ENCODE data around the gene CDX1. TPM values are rescaled to one million over a fixed set of nuclear protein-coding genes. Genes with fewer than 3 reads are reported as not detected.

CDX1 gene
- total RNA-seq, 4 donors from 2014 or later = 1.5 TPM; not detected in 3

GRCh38 chr5:150189326-150189725, 22.7 kb downstream of the CDX1 start:
- no peak for DNase-seq
- Histone ChIP-seq H3K27ac (no peak overlapping the region), H3K4me3 (no peak overlapping the region), H3K4me1 (peaks cover 7 to 15% of the 10 kb centered on the region in 2 donors), H3K9me3 (no peaks in the 10 kb centered on the region), H3K36me3 (no peaks in the 10 kb centered on the region), H3K27me3 (peaks cover 0 to 4% (median 0%) of the 10 kb centered on the region in 3 donors)
- in situ Hi-C loops (cut with MboI; ENCODE audit: low sequenced_read_pairs in 4 of 4) = no loop called here
- intact Hi-C loops (cut with DNase I; ENCODE audit: low total_unique reads) = no loop called here
- TF ChIP-seq CTCF (IDR thresholded peaks at IDR 0.05 in 4 of 5, conservative IDR thresholded peaks at IDR 0.05 in 1 of 5) (no peak), POLR2A (IDR thresholded peaks at IDR 0.05) (no peak)
- no peak for ATAC-seq

DNA sequence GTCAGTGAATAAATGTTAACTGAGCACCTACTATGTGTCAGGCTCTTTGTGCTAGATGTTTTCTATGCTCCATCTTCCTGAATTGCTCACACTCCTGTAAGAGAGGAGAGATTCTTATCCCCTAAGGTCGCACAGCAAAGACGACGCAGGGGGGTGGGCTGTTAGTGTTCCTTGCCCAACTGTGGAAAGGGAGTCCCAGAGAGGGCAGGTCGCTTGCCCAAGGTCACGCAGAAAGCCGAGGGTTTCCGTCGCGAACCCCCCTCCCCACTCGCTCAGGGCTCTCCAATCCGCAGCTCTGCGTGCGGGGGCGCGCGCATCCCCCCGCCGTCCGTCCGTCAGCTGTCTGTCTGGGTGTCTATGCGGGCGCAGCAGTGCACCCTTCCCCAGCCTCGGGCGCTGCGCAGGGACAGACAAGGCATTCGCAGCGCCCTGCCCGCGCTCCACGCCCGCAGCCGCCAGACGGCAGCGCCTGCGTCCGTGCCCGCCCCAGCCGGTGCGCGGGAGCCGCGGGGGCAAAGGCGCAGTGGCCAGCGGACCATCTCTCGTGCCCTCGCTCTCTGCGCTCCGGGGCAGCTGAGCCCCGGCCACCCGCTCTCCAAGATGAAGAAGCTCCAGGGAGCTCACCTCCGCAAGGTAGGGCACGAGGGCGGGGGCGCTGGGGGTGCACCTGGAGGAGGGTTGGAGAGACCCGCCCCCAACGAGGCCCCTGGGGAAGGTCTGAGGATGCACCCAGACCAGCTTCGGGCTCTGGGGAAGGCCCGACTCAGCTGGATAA, 23.3 kb downstream of the CDX1 start, which contains the start of gene SLC6A7:
SLC6A7 (plus strand) TSS at position 335 of the 775 bp plus-strand sequence; CDS start at position 601, 266 bp downstream.
- DNase-seq = no peak
- Histone ChIP-seq H3K4me1 (peaks cover 7 to 15% of the 10 kb centered on the region in 2 donors), H3K27me3 (peaks cover 0 to 4% (median 0%) of the 10 kb centered on the region in 3 donors), H3K27ac (peak within 1 kb of the TSS in 1 of 4 donors; percentile 29), H3K4me3 (peak within 1 kb of the TSS in 2 of 4 donors; percentile 17 to 27), H3K36me3 (no peaks in the 10 kb centered on the region), H3K9me3 (no peaks in the 10 kb centered on the region)
- TF ChIP-seq POLR2A (IDR thresholded peaks at IDR 0.05) (no peak), CTCF (IDR thresholded peaks at IDR 0.05 in 4 of 5, conservative IDR thresholded peaks at IDR 0.05 in 1 of 5) (no peak)
- ATAC-seq = no peak
- intact Hi-C loops (cut with DNase I; ENCODE audit: low total_unique reads) = no loop called here
- in situ Hi-C loops (cut with MboI; ENCODE audit: low sequenced_read_pairs in 4 of 4) = no loop called here

DNA sequence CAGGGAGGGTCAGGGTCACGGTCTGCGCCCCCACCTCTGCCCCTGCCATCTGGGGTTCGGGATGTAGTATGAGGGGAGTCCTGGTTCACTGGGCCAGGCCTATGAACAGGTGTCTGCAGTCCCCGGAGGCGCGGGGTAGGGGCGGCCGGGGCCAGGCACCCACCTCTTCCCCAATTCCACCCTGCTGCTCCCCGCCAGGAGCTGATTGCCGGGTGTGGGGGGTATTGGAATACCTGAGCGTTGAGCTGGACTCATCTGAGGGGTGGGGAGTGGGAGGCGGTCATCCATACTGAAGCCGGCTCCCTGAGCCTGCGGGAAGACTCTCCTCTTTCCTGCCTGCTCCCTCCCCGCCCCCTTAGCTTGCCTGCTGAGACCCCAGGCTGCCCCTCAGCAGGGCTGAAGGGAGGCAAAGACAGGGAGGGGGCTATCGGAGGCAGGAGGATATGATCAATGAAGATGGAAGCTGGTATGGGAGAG, 24.0 kb downstream of the CDX1 start:
- intact Hi-C loops (cut with DNase I; ENCODE audit: low total_unique reads) = no loop called here
- Histone ChIP-seq H3K27ac (no peak overlapping the region), H3K36me3 (no peaks in the 10 kb centered on the region), H3K9me3 (no peaks in the 10 kb centered on the region), H3K4me3 (no peak overlapping the region), H3K4me1 (peaks cover 7 to 15% of the 10 kb centered on the region in 2 donors), H3K27me3 (peaks cover 0 to 4% (median 0%) of the 10 kb centered on the region in 3 donors)
- DNase-seq = no peak
- no peak for TF ChIP-seq CTCF (IDR thresholded peaks at IDR 0.05 in 4 of 5, conservative IDR thresholded peaks at IDR 0.05 in 1 of 5)
- TF ChIP-seq POLR2A (IDR thresholded peaks at IDR 0.05) = no peak
- ATAC-seq = no peak
- in situ Hi-C loops (cut with MboI; ENCODE audit: low sequenced_read_pairs in 4 of 4) = no loop called here

- ATAC-seq (no peak), DNase-seq (no peak)
- TF ChIP-seq CTCF (IDR thresholded peaks at IDR 0.05 in 4 of 5, conservative IDR thresholded peaks at IDR 0.05 in 1 of 5) (no peak), POLR2A (IDR thresholded peaks at IDR 0.05) (no peak)
- Histone ChIP-seq H3K4me1 (peaks cover 7 to 15% of the 10 kb centered on the region in 2 donors), H3K36me3 (no peaks in the 10 kb centered on the region), H3K27me3 (peaks cover 0 to 4% (median 0%) of the 10 kb centered on the region in 3 donors), H3K9me3 (no peaks in the 10 kb centered on the region), H3K27ac (no peak overlapping the region), H3K4me3 (no peak overlapping the region)
- in situ Hi-C loops (cut with MboI; ENCODE audit: low sequenced_read_pairs in 4 of 4) = no loop called here
- intact Hi-C loops (cut with DNase I; ENCODE audit: low total_unique reads) = no loop called here
These were observed 24.4 kb downstream of the CDX1 start for GRCh38 chr5:150190987-150191386.
